Measurements from ENCODE around the gene EIPR1.
"Not testable (repeated sequence)": the region's sequence is repeated elsewhere in the genome, so short reads cannot be mapped to it uniquely, and the experiment has no call there.

Gene EIPR1

DNA sequence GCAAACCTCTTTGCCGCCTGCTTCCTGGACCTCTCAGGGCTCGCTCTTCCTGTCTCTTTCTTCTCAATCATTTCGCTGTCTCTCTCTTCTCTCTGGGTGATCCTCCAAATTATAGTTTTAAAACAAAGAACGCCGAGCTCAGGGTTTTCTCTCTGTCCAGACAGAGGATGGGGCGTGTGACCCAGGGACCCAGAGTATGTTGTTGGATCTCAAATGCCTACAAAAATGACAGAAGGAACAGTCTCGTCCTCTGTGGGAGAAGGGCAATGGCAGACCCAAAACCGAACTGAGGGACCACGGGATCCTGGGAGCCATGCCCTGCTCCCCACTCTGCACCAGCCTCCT lies 88.5 kb downstream of the EIPR1 start:
- Histone ChIP-seq H3K9ac (ENCODE audit: low read length) (no peak overlapping the region), H3K4me1 (ENCODE audit: insufficient read depth, low read length) (no peaks in the 10 kb centered on the region), H3K9me3 (ENCODE audit: low read length) (no peaks in the 10 kb centered on the region), H3K4me3 (ENCODE audit: low read depth in 1 of 2, low read length in 2 of 2) (no peak overlapping the region), H3K27ac (ENCODE audit: low read depth, low read length) (no peak overlapping the region), H3K36me3 (ENCODE audit: insufficient read depth, low read length) (no peaks in the 10 kb centered on the region), H3K27me3 (ENCODE audit: control insufficient read depth in 1 of 2, insufficient read depth in 2 of 2, low read length in 2 of 2) (no peaks in the 10 kb centered on the region)

DNA sequence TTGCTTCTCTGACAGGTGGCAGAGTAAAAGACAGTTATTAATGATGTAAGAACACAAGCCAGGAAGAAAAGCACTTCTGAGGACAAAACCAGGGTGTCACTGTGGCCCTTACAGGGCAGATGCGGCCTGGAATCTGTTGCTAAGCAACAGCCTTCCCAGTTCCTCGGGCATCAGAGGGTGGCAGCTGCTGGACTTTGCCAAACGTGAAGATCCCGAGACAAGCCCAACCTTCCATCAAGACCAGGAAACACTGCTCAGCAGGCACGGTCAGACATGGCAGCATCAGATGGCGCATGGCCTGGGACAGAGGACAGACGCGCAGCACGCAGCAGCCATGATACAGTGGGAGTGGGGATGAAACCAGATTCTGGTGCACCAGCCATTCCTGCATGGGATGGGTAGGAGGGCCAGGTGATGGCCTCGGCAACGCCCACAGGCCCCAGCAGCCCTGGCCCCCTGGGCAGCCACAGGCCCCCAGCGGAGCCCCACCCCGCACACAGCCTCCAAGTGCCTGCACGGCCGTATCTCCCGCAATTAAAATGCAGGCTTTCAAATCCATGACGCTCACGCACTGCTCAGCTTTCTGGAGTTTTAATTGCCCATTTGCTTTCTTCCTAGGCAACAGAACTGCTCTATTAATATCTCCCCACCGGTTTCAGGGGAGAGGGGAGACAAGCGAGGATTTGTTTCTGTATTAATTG lies 89.0 kb downstream of the EIPR1 start:
- no peak overlapping the region for H3K4me3 ChIP-seq (ENCODE audit: low read depth in 1 of 2, low read length in 2 of 2)
- no peak overlapping the region for H3K27ac ChIP-seq (ENCODE audit: low read depth, low read length)
- H3K27me3 ChIP-seq (ENCODE audit: control insufficient read depth in 1 of 2, insufficient read depth in 2 of 2, low read length in 2 of 2) = no peaks in the 10 kb centered on the region
- H3K36me3 ChIP-seq (ENCODE audit: insufficient read depth, low read length) = no peaks in the 10 kb centered on the region
- H3K9me3 ChIP-seq (ENCODE audit: low read length) = no peaks in the 10 kb centered on the region
- H3K4me1 ChIP-seq (ENCODE audit: insufficient read depth, low read length) = no peaks in the 10 kb centered on the region
- H3K9ac ChIP-seq (ENCODE audit: low read length) = no peak overlapping the region

DNA sequence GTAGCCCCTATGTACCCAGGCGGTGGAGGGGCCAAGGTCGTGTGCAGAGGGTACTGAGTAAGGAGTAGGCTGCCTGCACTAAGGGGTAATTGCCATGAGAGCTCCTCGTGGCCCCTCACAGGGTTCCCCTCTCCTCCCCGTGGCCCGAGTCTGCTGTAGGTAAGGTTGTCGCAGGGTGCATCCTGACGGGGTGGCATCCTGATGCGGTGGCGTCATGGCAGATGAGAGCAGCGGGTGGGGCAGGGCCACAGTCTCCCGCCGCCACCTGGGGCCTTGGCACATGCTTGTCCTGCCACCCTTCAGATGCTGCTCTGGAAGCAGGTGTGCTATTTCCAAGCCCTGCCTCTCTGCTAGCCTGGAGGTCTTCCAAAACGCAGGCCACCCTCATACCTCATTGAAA lies 89.7 kb downstream of the EIPR1 start:
- peaks cover 5% of the 10 kb centered on the region for H3K4me1 ChIP-seq (ENCODE audit: insufficient read depth, low read length)
- no peaks in the 10 kb centered on the region for H3K9me3 ChIP-seq (ENCODE audit: low read length)
- H3K4me3 ChIP-seq (ENCODE audit: low read depth in 1 of 2, low read length in 2 of 2) = no peak overlapping the region
- no peaks in the 10 kb centered on the region for H3K27me3 ChIP-seq (ENCODE audit: control insufficient read depth in 1 of 2, insufficient read depth in 2 of 2, low read length in 2 of 2)
- no peaks in the 10 kb centered on the region for H3K36me3 ChIP-seq (ENCODE audit: insufficient read depth, low read length)
- no peak overlapping the region for H3K27ac ChIP-seq (ENCODE audit: low read depth, low read length)
- no peak overlapping the region for H3K9ac ChIP-seq (ENCODE audit: low read length)

DNA sequence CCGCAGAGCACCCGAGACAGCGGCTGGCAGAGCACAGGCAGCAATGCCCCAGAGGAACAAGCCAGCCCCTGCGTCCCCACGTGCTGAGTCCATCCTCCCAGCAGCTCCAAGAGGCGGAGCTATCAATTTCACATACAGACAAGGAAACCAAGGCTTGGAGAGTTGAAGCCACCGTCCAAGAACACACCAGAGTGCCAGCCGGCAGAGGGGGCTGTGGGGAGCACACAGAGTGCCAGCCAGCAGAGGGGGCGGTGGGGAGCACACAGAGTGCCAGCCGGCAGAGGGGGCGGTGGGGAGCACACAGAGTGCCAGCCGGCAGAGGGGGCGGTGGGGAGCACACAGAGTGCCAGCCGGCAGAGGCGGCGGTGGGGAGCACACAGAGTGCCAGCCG lies 91.0 kb downstream of the EIPR1 start:
- not testable (repeated sequence) for H3K9me3 ChIP-seq (ENCODE audit: low read length); H3K27me3 ChIP-seq (ENCODE audit: control insufficient read depth in 1 of 2, insufficient read depth in 2 of 2, low read length in 2 of 2); H3K9ac ChIP-seq (ENCODE audit: low read length); H3K4me3 ChIP-seq (ENCODE audit: low read depth in 1 of 2, low read length in 2 of 2); H3K4me1 ChIP-seq (ENCODE audit: insufficient read depth, low read length); H3K27ac ChIP-seq (ENCODE audit: low read depth, low read length); H3K36me3 ChIP-seq (ENCODE audit: insufficient read depth, low read length)

DNA sequence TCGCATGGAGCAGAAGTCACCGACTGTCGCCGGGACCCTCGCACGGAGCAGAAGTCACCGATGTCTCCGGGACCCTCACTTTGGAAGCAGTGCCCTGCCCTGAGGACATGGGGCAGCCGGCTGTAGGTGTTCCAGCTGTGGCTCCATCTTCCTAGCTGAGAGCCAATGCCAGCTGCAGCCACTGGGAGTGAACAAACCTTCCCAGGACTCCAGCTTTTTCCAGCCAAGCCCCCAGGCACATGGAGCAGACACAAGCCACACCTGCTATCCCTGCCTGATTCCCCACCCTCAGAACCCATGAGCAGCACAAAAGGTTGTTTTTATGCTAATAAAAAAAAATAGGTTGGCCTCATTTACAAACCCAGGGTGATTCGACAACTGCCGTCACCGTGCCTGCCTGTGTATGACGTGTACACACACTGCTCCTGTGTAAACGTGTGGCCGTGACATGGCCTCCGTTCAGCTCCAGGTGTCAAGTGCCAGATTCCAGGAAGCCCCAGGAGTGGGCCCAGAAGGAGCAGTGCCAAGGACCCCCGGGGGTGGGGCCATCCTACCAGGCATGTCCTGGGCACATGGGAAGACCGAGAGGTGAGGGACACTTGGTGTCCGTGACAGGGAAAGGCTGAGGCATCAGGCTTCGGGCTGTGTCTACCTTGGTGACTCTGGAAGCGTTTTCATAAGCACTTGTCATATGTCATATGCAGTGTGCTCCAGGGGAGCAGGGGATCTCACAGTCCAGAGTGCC lies 91.5 kb downstream of the EIPR1 start:
- Histone ChIP-seq H3K9ac (ENCODE audit: low read length) (no peak overlapping the region), H3K4me3 (ENCODE audit: low read depth in 1 of 2, low read length in 2 of 2) (no peak overlapping the region), H3K27me3 (ENCODE audit: control insufficient read depth in 1 of 2, insufficient read depth in 2 of 2, low read length in 2 of 2) (no peaks in the 10 kb centered on the region), H3K27ac (ENCODE audit: low read depth, low read length) (no peak overlapping the region), H3K9me3 (ENCODE audit: low read length) (no peaks in the 10 kb centered on the region), H3K4me1 (ENCODE audit: insufficient read depth, low read length) (peaks cover 7% of the 10 kb centered on the region), H3K36me3 (ENCODE audit: insufficient read depth, low read length) (no peaks in the 10 kb centered on the region)

DNA sequence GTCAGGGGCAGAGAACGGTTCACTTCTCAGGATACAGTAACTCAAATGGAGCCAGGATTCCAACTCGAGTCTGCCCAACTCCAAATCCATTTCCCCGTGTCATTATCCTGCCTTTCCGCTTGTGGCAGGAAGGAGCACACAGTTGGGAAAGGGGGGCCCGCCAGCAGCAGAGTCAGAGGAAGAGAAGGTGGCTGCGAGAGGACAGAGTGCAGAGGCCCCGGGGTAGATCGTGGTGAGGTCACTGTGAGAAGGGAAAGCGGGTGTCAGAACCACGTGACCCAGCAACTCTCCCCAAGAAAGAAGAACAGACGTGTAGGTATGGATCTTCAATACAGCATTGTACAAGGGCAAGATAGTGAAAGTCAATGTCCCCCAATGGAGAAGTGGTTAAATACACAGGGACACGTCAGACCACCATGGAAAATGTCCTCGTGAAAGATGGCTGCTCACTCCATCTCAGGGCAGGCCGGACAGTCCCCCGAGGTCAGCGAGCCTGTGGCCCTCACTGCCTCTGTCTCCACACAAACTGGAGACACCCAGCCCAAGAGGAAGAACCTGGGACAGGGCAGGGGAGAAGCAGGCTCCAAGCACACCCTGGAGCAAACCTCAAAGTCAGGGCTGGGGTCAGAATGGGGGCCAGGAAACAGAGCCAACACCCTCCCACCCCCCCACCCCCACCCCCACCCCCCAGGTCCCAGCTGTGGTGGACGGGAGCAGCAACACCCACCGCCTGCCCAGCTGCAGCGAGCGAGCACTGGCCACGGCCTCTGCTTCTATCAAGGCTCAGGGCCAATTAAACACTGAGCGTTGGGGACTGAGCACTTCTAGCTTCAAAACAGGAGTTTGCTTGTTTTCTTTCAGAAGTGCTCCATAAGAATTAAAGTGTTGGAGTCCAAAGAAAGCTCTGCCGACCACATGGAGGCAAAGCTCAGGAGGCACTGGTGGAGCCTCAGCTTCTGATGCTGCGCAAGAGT lies 92.7 kb downstream of the EIPR1 start:
- H3K9me3 ChIP-seq (ENCODE audit: low read length) = no peaks in the 10 kb centered on the region
- no peaks in the 10 kb centered on the region for H3K27me3 ChIP-seq (ENCODE audit: control insufficient read depth in 1 of 2, insufficient read depth in 2 of 2, low read length in 2 of 2)
- H3K36me3 ChIP-seq (ENCODE audit: insufficient read depth, low read length) = no peaks in the 10 kb centered on the region
- H3K4me1 ChIP-seq (ENCODE audit: insufficient read depth, low read length) = peaks cover 7% of the 10 kb centered on the region
- no peak overlapping the region for H3K4me3 ChIP-seq (ENCODE audit: low read depth in 1 of 2, low read length in 2 of 2)
- H3K27ac ChIP-seq (ENCODE audit: low read depth, low read length) = no peak overlapping the region
- H3K9ac ChIP-seq (ENCODE audit: low read length) = no peak overlapping the region

DNA sequence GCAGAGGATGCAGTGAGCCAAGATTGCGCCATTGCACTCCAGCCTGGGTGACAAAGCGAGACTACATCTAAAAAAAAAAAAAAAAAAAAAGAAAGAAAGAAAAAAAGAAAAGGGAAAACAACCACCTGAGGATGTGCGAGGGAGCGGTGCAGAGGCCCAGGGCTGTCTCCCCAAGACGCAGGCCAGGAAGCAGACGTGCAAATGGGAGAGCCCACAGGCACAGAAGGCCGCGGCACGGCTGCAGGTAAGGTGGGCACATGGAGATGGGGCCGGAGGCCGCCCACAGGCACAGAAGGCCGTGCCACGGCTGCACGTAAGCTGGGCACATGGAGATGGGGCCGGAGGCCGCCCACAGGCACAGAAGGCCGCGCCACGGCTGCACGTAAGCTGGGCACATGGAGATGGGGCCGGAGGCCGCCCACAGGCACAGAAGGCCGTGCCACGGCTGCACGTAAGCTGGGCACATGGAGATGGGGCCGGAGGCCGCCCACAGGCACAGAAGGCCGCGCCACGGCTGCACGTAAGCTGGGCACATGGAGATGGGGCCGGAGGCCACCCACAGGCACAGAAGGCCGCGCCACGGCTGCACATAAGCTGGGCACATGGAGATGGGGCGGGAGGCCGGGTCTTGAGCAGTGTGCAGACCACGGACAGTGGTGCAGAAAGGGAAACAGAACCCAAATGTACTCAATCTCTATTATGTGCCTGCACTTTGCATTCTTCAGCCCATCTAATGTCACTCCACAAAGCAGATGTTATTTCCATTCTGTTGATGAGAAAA lies 93.6 kb downstream of the EIPR1 start:
- not testable (repeated sequence) for H3K9ac ChIP-seq (ENCODE audit: low read length); H3K4me3 ChIP-seq (ENCODE audit: low read depth in 1 of 2, low read length in 2 of 2)

DNA sequence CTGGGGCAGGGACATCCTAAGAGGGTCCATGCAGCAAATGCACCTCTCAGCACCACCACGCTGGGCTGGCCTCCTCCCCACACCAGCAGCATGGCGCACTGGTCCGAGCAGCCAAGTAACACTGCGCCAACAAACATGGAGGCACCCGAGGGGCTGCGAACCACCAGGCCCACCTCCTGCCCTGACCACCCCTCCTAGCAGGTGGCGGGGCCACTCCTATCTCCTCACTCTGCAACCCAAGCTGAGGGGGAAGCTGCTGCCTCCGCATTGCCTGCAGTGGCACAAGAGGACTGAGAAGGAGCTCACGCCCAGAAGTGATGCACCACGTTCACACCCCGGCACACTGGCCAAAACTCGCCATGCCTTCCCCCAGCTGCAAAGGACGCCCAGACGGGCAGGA lies 94.4 kb downstream of the EIPR1 start:
- Histone ChIP-seq H3K9ac (ENCODE audit: low read length) (no peak overlapping the region), H3K27ac (ENCODE audit: low read depth, low read length) (no peak overlapping the region), H3K9me3 (ENCODE audit: low read length) (no peaks in the 10 kb centered on the region)

More for the DNA sequence above, 93.6 kb downstream of the EIPR1 start:
- H3K27me3 ChIP-seq (ENCODE audit: control insufficient read depth in 1 of 2, insufficient read depth in 2 of 2, low read length in 2 of 2); H3K36me3 ChIP-seq (ENCODE audit: insufficient read depth, low read length); H3K9me3 ChIP-seq (ENCODE audit: low read length); H3K27ac ChIP-seq (ENCODE audit: low read depth, low read length); H3K4me1 ChIP-seq (ENCODE audit: insufficient read depth, low read length): not testable (repeated sequence)

DNA sequence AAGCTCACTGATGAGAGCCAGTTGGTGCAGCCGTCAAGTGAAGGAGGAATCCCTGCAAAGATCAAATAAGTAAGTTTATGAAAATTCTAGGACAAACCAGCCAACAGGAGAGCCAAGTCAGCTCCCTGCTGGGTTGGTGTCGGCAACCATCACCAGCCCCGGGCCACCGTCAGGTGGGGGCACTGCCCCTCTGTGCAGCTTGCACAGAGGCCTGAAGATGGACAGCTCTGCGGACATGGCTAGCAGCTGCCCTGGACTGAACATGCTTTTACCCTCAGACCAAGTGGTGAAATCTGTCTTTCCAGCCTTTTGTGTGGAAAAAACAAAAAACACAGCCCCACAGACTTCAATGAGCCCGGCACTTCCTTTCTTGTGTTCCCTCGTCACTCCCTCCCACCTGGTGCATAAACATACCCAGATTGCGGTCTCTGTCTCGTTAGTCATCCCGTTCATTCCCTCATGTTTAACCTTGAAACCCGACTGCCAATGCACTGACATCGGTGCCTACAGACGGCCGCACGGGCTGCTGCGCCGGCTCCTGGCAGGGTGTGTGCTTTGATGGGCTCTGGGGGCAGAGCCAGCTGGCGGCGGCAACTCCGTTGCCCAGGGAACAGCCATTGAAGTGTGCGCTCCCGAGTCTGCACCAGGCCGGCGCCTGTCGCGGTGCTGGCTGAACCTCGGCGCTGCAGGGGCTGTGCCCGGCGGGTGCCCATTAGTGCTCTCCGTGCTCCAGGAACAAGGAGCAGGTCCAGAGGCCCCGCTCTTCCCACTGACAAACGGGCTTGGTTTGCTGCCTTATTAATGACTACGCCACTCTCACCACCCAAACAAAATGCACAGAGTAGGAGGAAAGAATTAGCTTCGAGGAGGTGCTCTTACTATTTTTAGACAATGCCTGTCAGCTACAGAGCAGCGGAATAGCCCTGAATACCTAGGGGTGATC lies 95.3 kb downstream of the EIPR1 start:
- Histone ChIP-seq H3K9me3 (ENCODE audit: low read length) (no peaks in the 10 kb centered on the region), H3K27ac (ENCODE audit: low read depth, low read length) (no peak overlapping the region), H3K27me3 (ENCODE audit: control insufficient read depth in 1 of 2, insufficient read depth in 2 of 2, low read length in 2 of 2) (no peaks in the 10 kb centered on the region), H3K4me1 (ENCODE audit: insufficient read depth, low read length) (peaks cover 7% of the 10 kb centered on the region), H3K9ac (ENCODE audit: low read length) (no peak overlapping the region), H3K4me3 (ENCODE audit: low read depth in 1 of 2, low read length in 2 of 2) (peak overlapping the region in 1 of 2 donors; percentile 32), H3K36me3 (ENCODE audit: insufficient read depth, low read length) (no peaks in the 10 kb centered on the region)

More for the DNA sequence above, 94.4 kb downstream of the EIPR1 start:
- H3K36me3 ChIP-seq (ENCODE audit: insufficient read depth, low read length) = no peaks in the 10 kb centered on the region
- H3K4me3 ChIP-seq (ENCODE audit: low read depth in 1 of 2, low read length in 2 of 2) = peak overlapping the region in 1 of 2 donors; percentile 32
- H3K4me1 ChIP-seq (ENCODE audit: insufficient read depth, low read length) = peaks cover 7% of the 10 kb centered on the region
- H3K27me3 ChIP-seq (ENCODE audit: control insufficient read depth in 1 of 2, insufficient read depth in 2 of 2, low read length in 2 of 2) = no peaks in the 10 kb centered on the region

Data from muscle layer of colon (tissue), 2 donors.